HepG2 (cell line): ENCODE data around the gene PLCG1. TPM values are rescaled to one million over a fixed set of nuclear protein-coding genes. Genes with fewer than 3 reads are reported as not detected.

Source experiments
- ARID5B ChIP-seq: IDR thresholded peaks from 2 replicates; pipeline ENCODE4 v1.4.0; 2020; ENCODE audit warnings: mild to moderate bottlenecking, missing genetic modification reagents
- BRD4 ChIP-seq: sonication (generic); formaldehyde crosslinking; IDR thresholded peaks from 2 replicates; pipeline ENCODE4 v1.4.0; 2020; ENCODE audit warnings: missing genetic modification reagents
- DNMT1 ChIP-seq: sonication (generic); formaldehyde crosslinking; IDR thresholded peaks from 2 replicates; pipeline ENCODE4 v1.5.1; 2020; ENCODE audit warnings: mild to moderate bottlenecking, missing genetic modification reagents
- KAT8 ChIP-seq: IDR thresholded peaks from 2 replicates; pipeline ENCODE4 v1.6.1; 2016; ENCODE audit warnings: missing genetic modification reagents, missing compliant biosample characterization
- NRL ChIP-seq: sonication (generic); formaldehyde crosslinking; IDR thresholded peaks from 2 replicates; pipeline ENCODE4 v1.5.0; 2020; ENCODE audit warnings: missing genetic modification reagents, mild to moderate bottlenecking, moderate library complexity, borderline replicate concordance
- SIN3B ChIP-seq: fragments of 150-350 bp; IDR thresholded peaks from 2 replicates; pipeline ENCODE4 v1.6.1; 2014; ENCODE audit warnings: low read length
- SMC3 ChIP-seq: IDR thresholded peaks from 2 replicates; pipeline ENCODE4 v1.6.1; 2011; ENCODE audit warnings: low read length, improper control_type of control experiment
- SNAI1 ChIP-seq: sonication (generic); formaldehyde crosslinking; IDR thresholded peaks from 2 replicates; pipeline ENCODE4 v1.5.0; 2020; ENCODE audit warnings: mild to moderate bottlenecking, missing genetic modification reagents, borderline replicate concordance
- SPEN ChIP-seq: sonication (generic); formaldehyde crosslinking; IDR thresholded peaks from 2 replicates; pipeline ENCODE4 v1.5.1; 2020; ENCODE audit warnings: low read depth, mild to moderate bottlenecking, missing genetic modification reagents
- STAG1 ChIP-seq: sonication (generic); formaldehyde crosslinking; IDR thresholded peaks from 2 replicates; pipeline ENCODE4 v1.4.0; 2020; ENCODE audit warnings: missing genetic modification reagents
- ZFP36L2 ChIP-seq: sonication (generic); formaldehyde crosslinking; IDR thresholded peaks from 2 replicates; pipeline ENCODE4 v1.4.0; 2020; ENCODE audit warnings: missing genetic modification reagents
- ZNF225 ChIP-seq: sonication (generic); formaldehyde crosslinking; IDR thresholded peaks from 2 replicates; pipeline ENCODE4 v1.4.0; 2020; ENCODE audit warnings: mild to moderate bottlenecking, missing genetic modification reagents
- ZNF496 ChIP-seq: sonication (generic); formaldehyde crosslinking; IDR thresholded peaks from 2 replicates; pipeline ENCODE4 v1.8.1; 2023; ENCODE audit warnings: mild to moderate bottlenecking, moderate library complexity, missing genetic modification reagents; ENCODE audit not compliant: insufficient replicate concordance
- ZNF510 ChIP-seq: sonication (generic); formaldehyde crosslinking; IDR thresholded peaks from 2 replicates; pipeline ENCODE4 v1.4.0; 2020; ENCODE audit warnings: low read depth, mild to moderate bottlenecking, missing genetic modification reagents
- ZNF724P ChIP-seq: sonication (generic); formaldehyde crosslinking; IDR thresholded peaks from 2 replicates; pipeline ENCODE4 v1.8.0; 2022; ENCODE audit warnings: missing genetic modification reagents, borderline replicate concordance
- polyA plus RNA-seq, 8 experiments: library from polyadenylated mRNA; depleted of rRNA in 3 of 8; stranded (reverse) in 7 of 8; unstranded in 1 of 8; fragments of >200 nt; fragmentation: Illumina TruSeq in 4 of 8; extraction: Trizol in 4 of 8; gene quantifications; 2 replicates each; pipeline versions ENCODE4 v1.2.1 to v1.2.3, GENCODE V29; 2011 to 2016; ENCODE audit warnings: low read depth in 4 of 8, missing spikeins in 1 of 8, mixed read lengths in 1 of 8; ENCODE audit not compliant: insufficient read depth in 1 of 8
- total RNA-seq, 5 experiments: library from RNA; depleted of rRNA; stranded (reverse); fragments of >200 nt; fragmentation: Illumina TruSeq; extraction: Trizol; gene quantifications; 2 replicates each; pipeline ENCODE4 v1.2.3, GENCODE V29; 2016; ENCODE audit warnings: low read depth in 1 of 5
- TF ChIP-seq, protein P1 (sequence below): IDR thresholded peaks from 2 replicates; pipeline ENCODE4 v1.6.1; 2018; ENCODE audit warnings: missing genetic modification reagents, mild to moderate bottlenecking, missing compliant biosample characterization
- TF ChIP-seq, protein P2 (sequence below): sonication (generic); formaldehyde crosslinking; IDR thresholded peaks from 2 replicates; pipeline ENCODE4 v1.4.0; 2020; ENCODE audit warnings: mild to moderate bottlenecking, missing genetic modification reagents
- TF ChIP-seq, protein P3 (sequence below): sonication (generic); formaldehyde crosslinking; IDR thresholded peaks from 2 replicates; pipeline ENCODE4 v1.5.0; 2020; ENCODE audit warnings: mild to moderate bottlenecking, missing genetic modification reagents, moderate library complexity
- TF ChIP-seq, protein P4 (sequence below): sonication (generic); formaldehyde crosslinking; IDR thresholded peaks from 2 replicates; pipeline ENCODE4 v1.4.0; 2020; ENCODE audit warnings: low read depth, mild to moderate bottlenecking, missing genetic modification reagents

The PLCG1 gene
- total and polyA plus RNA-seq, 2 of the 13 experiments (the other 11 are each of a cell fraction or from before 2014, with no cell fraction given) = 85.3 to 158 TPM

- TF ChIP-seq ARID5B (CRISPR knock-in tag) = no peak; the same call in 1 of the 2 replicates
- no peak for TF ChIP-seq ZNF510 (CRISPR knock-in tag)
- no peak for TF ChIP-seq ZNF225 (CRISPR knock-in tag)
- peak; percentile 84 for TF ChIP-seq SMC3
- peak; percentile 51; the same call in 1 of the 2 replicates for TF ChIP-seq NRL (CRISPR knock-in tag)
- TF ChIP-seq, protein P1, sequence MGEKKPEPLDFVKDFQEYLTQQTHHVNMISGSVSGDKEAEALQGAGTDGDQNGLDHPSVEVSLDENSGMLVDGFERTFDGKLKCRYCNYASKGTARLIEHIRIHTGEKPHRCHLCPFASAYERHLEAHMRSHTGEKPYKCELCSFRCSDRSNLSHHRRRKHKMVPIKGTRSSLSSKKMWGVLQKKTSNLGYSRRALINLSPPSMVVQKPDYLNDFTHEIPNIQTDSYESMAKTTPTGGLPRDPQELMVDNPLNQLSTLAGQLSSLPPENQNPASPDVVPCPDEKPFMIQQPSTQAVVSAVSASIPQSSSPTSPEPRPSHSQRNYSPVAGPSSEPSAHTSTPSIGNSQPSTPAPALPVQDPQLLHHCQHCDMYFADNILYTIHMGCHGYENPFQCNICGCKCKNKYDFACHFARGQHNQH = peak; percentile 43; the same call in 1 of the 2 replicates
- TF ChIP-seq ZNF724P (CRISPR knock-in tag) = 0 out of 2 replicates have a peak, but pooled peaks have one; percentile 36
- TF ChIP-seq SNAI1 (CRISPR knock-in tag) = no peak
- TF ChIP-seq ZNF496 = no peak
- TF ChIP-seq STAG1 (CRISPR knock-in tag) = peak; percentile 94
- TF ChIP-seq SIN3B = no peak; the same call in 1 of the 2 replicates
- TF ChIP-seq, protein P2, sequence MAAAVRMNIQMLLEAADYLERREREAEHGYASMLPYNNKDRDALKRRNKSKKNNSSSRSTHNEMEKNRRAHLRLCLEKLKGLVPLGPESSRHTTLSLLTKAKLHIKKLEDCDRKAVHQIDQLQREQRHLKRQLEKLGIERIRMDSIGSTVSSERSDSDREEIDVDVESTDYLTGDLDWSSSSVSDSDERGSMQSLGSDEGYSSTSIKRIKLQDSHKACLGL (CRISPR knock-in tag) = peak; percentile 44; the same call in 1 of the 2 replicates
- no peak for TF ChIP-seq KAT8 (CRISPR knock-in tag)
- no peak for TF ChIP-seq DNMT1
- no peak for TF ChIP-seq BRD4
- no peak for TF ChIP-seq ZFP36L2 (CRISPR knock-in tag)
- TF ChIP-seq SPEN = peak; percentile 60
- TF ChIP-seq, protein P3, sequence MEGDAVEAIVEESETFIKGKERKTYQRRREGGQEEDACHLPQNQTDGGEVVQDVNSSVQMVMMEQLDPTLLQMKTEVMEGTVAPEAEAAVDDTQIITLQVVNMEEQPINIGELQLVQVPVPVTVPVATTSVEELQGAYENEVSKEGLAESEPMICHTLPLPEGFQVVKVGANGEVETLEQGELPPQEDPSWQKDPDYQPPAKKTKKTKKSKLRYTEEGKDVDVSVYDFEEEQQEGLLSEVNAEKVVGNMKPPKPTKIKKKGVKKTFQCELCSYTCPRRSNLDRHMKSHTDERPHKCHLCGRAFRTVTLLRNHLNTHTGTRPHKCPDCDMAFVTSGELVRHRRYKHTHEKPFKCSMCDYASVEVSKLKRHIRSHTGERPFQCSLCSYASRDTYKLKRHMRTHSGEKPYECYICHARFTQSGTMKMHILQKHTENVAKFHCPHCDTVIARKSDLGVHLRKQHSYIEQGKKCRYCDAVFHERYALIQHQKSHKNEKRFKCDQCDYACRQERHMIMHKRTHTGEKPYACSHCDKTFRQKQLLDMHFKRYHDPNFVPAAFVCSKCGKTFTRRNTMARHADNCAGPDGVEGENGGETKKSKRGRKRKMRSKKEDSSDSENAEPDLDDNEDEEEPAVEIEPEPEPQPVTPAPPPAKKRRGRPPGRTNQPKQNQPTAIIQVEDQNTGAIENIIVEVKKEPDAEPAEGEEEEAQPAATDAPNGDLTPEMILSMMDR (CRISPR knock-in tag) = peak; percentile 98
- TF ChIP-seq, protein P4, sequence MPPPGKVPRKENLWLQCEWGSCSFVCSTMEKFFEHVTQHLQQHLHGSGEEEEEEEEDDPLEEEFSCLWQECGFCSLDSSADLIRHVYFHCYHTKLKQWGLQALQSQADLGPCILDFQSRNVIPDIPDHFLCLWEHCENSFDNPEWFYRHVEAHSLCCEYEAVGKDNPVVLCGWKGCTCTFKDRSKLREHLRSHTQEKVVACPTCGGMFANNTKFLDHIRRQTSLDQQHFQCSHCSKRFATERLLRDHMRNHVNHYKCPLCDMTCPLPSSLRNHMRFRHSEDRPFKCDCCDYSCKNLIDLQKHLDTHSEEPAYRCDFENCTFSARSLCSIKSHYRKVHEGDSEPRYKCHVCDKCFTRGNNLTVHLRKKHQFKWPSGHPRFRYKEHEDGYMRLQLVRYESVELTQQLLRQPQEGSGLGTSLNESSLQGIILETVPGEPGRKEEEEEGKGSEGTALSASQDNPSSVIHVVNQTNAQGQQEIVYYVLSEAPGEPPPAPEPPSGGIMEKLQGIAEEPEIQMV = 0 out of 2 replicates have a peak, but pooled peaks have one; percentile 14
Observed at GRCh38 chr20:41173161-41173721, 35.9 kb downstream of the PLCG1 start (continued).
